ENCODE results near the gene IFT57. TPM values are rescaled to one million over a fixed set of nuclear protein-coding genes. Genes with fewer than 3 reads are reported as not detected.

Gene IFT57
- total and polyA plus RNA-seq, 2 donors from 2014 or later, result 64.0 to 70.4 TPM

GRCh38 chr3:108123326-108123725, 98.9 kb downstream of the IFT57 start:
- H3K9me3 ChIP-seq (ENCODE audit: control insufficient read depth in 2 of 3, insufficient read depth in 1 of 3, low read length in 3 of 3), result no peaks in the 10 kb centered on the region
- H3K9ac ChIP-seq (ENCODE audit: low read length in 3 of 3), result no peak overlapping the region
- no peak for TF ChIP-seq CTCF (IDR thresholded peaks at IDR 0.05; ENCODE audit: borderline replicate concordance, extremely low read depth, insufficient read depth)
- H3K36me3 ChIP-seq (ENCODE audit: control insufficient read depth in 2 of 3, insufficient read depth in 3 of 3, low read length in 3 of 3), result no peaks in the 10 kb centered on the region
- DNase-seq (no peak), FAIRE-seq (no peak)
- H3K4me1 ChIP-seq (ENCODE audit: control insufficient read depth in 2 of 3, insufficient read depth in 2 of 3, low read depth in 1 of 3, low read length in 3 of 3), result peaks cover 0 to 2% (median 0%) of the 10 kb centered on the region in 3 donors
- intact Hi-C loops (cut with DNase I), result no loop called here
- no peaks in the 10 kb centered on the region for H3K27me3 ChIP-seq (ENCODE audit: control insufficient read depth, insufficient read depth, low read length)
- no peak overlapping the region for H3K4me3 ChIP-seq (ENCODE audit: low read length in 3 of 3)
- H3K27ac ChIP-seq (ENCODE audit: low read depth in 2 of 2, low read length in 2 of 2), result no peak overlapping the region

DNA sequence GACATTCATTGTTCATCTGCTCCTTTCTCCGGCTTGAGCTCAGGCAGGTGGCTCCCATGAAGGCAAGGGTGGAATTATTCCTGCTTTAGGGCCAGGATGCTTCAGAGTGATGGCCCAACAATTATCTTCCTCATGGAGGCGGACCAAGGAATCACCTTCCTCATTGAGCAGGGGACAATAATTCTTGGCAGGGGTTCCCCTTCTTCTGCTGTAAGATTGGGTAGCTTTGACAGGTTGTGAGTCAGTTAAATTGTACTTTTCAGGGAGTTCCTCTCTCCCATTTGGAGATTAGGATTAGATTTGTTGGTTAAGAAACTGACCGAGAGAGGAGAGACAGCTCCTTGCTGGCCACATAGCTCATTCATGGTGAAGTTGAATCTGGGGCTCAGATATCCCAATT, 99.9 kb downstream of the IFT57 start:
- H3K4me1 ChIP-seq (ENCODE audit: control insufficient read depth in 2 of 3, insufficient read depth in 2 of 3, low read depth in 1 of 3, low read length in 3 of 3), result peaks cover 0 to 2% (median 0%) of the 10 kb centered on the region in 3 donors
- intact Hi-C loops (cut with DNase I), result no loop called here
- FAIRE-seq (no peak), DNase-seq (no peak)
- no peaks in the 10 kb centered on the region for H3K36me3 ChIP-seq (ENCODE audit: control insufficient read depth in 2 of 3, insufficient read depth in 3 of 3, low read length in 3 of 3)
- TF ChIP-seq CTCF (IDR thresholded peaks at IDR 0.05; ENCODE audit: borderline replicate concordance, extremely low read depth, insufficient read depth), result no peak
- H3K4me3 ChIP-seq (ENCODE audit: low read length in 3 of 3), result no peak overlapping the region
- no peaks in the 10 kb centered on the region for H3K27me3 ChIP-seq (ENCODE audit: control insufficient read depth, insufficient read depth, low read length)
- no peak overlapping the region for H3K27ac ChIP-seq (ENCODE audit: low read depth in 2 of 2, low read length in 2 of 2)
- H3K9me3 ChIP-seq (ENCODE audit: control insufficient read depth in 2 of 3, insufficient read depth in 1 of 3, low read length in 3 of 3), result no peaks in the 10 kb centered on the region
- no peak overlapping the region for H3K9ac ChIP-seq (ENCODE audit: low read length in 3 of 3)

DNA sequence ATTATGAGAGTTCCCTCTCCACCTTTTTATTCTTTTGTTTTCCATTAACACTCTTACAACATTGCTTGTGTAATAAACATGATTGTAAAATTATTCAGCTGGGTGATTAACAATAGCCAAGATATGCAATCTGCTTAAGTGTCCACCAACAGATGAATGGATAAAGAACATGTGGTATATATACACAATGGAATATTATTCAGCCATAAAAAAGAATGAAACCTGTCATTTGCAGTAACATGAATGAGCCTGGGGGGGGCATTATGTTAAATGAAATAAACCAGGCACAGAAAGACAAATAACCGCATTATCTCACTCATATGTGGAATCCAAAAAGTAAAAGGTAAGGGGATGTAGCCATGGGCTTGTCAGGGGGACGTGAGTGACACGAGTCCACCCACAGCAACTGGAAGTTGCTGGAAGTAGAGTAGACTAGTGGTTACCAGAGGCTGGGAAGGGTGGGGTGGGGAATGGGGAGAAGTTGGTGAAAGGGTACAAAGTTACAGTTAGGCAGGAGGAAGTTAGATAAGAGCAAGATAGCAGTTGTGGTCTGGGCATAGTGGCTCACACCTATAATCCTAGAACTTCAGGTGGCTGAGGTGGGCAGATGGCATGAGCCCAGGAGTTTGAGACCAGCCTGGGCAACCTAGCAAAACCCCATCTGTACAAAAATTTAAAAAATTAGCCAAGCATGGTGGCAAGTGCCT, 102.7 kb downstream of the IFT57 start:
- Histone ChIP-seq H3K9me3 (ENCODE audit: control insufficient read depth in 2 of 3, insufficient read depth in 1 of 3, low read length in 3 of 3) (no peaks in the 10 kb centered on the region), H3K4me1 (ENCODE audit: control insufficient read depth in 2 of 3, insufficient read depth in 2 of 3, low read depth in 1 of 3, low read length in 3 of 3) (peaks cover 0 to 2% (median 2%) of the 10 kb centered on the region in 3 donors), H3K27me3 (ENCODE audit: control insufficient read depth, insufficient read depth, low read length) (no peaks in the 10 kb centered on the region), H3K36me3 (ENCODE audit: control insufficient read depth in 2 of 3, insufficient read depth in 3 of 3, low read length in 3 of 3) (no peaks in the 10 kb centered on the region), H3K27ac (ENCODE audit: low read depth in 2 of 2, low read length in 2 of 2) (no peak overlapping the region), H3K4me3 (ENCODE audit: low read length in 3 of 3) (no peak overlapping the region), H3K9ac (ENCODE audit: low read length in 3 of 3) (no peak overlapping the region)
- no peak for FAIRE-seq
- intact Hi-C loops (cut with DNase I), result no loop called here
- DNase-seq, result no peak
- TF ChIP-seq CTCF (IDR thresholded peaks at IDR 0.05; ENCODE audit: borderline replicate concordance, extremely low read depth, insufficient read depth), result no peak
